Measurements from ENCODE around the gene TMEM151B.

DNA sequence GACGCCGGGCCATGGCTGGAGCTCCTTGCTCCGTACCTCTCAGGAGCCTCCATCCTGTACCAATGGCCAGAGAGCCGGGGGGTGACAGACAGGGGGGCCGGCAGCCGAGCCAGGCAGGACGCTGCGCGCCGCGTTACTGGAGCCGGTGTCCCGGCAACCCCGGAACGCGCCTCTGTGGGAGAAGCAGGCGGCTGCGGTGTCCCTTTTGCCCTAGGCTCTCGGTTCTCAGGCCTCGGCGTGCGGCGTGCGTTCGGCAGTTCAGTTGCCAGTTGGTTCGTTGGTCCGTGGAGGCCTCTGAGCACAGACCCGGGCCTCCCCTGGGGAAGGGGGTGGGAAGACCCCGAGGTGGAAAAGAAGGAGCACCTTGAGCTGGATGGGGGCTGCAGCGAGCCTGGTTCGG, 72.2 kb downstream of the TMEM151B start, which contains the start of gene SPATS1:
- TF ChIP-seq, protein P1, sequence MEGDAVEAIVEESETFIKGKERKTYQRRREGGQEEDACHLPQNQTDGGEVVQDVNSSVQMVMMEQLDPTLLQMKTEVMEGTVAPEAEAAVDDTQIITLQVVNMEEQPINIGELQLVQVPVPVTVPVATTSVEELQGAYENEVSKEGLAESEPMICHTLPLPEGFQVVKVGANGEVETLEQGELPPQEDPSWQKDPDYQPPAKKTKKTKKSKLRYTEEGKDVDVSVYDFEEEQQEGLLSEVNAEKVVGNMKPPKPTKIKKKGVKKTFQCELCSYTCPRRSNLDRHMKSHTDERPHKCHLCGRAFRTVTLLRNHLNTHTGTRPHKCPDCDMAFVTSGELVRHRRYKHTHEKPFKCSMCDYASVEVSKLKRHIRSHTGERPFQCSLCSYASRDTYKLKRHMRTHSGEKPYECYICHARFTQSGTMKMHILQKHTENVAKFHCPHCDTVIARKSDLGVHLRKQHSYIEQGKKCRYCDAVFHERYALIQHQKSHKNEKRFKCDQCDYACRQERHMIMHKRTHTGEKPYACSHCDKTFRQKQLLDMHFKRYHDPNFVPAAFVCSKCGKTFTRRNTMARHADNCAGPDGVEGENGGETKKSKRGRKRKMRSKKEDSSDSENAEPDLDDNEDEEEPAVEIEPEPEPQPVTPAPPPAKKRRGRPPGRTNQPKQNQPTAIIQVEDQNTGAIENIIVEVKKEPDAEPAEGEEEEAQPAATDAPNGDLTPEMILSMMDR (IDR thresholded peaks at IDR 0.05): no peak
- no peak for TF ChIP-seq POLR2A (IDR thresholded peaks at IDR 0.05)
